Neuronal stem cell (in vitro differentiated cells): Measurements from ENCODE around the gene TRAPPC1.

Experiments
- DNase-seq: peaks from one replicate; pipeline ENCODE4 v3.0.0-alpha.2; 2013; ENCODE audit warnings: low spot score
- H2AFZ ChIP-seq: one replicate; pipeline ENCODE4 v1.6.1; 2013; ENCODE audit warnings: mild to moderate bottlenecking, low read length, inconsistent platforms
- H2AK5ac ChIP-seq: 2 replicates; pipeline ENCODE4 v1.6.1; 2013; ENCODE audit warnings: low read depth, mild to moderate bottlenecking, inconsistent platforms, low read length, moderate library complexity, mixed read lengths
- H2BK120ac ChIP-seq: 2 replicates; pipeline ENCODE4 v1.6.1; 2013; ENCODE audit warnings: low read depth, mild to moderate bottlenecking, inconsistent platforms, low read length, moderate library complexity, mixed read lengths
- H2BK12ac ChIP-seq: one replicate; pipeline ENCODE4 v1.6.1; 2013; ENCODE audit warnings: low read length, inconsistent platforms
- H2BK15ac ChIP-seq: 2 replicates; pipeline ENCODE4 v1.6.1; 2013; ENCODE audit warnings: mild to moderate bottlenecking, low read length, inconsistent platforms, mixed read lengths
- H2BK5ac ChIP-seq: one replicate; pipeline ENCODE4 v1.6.1; 2013; ENCODE audit warnings: inconsistent platforms, mild to moderate bottlenecking, low read length, moderate library complexity
- H3K14ac ChIP-seq: one replicate; pipeline ENCODE4 v1.6.1; 2013; ENCODE audit warnings: low read length, inconsistent platforms
- H3K18ac ChIP-seq: 2 replicates; pipeline ENCODE4 v1.6.1; 2013; ENCODE audit warnings: low read length, inconsistent platforms
- H3K23ac ChIP-seq: 2 replicates; pipeline ENCODE4 v1.6.1; 2013; ENCODE audit warnings: low read depth, mild to moderate bottlenecking, mixed read lengths, low read length, inconsistent platforms; ENCODE audit not compliant: poor library complexity
- H3K27ac ChIP-seq: replicated peaks from 3 replicates; pipeline ENCODE4 v1.5.1; 2013; ENCODE audit warnings: low read length, inconsistent platforms
- H3K27me3 ChIP-seq, 3 experiments: 2 replicates each; pipeline ENCODE4 v1.6.1; 2013; ENCODE audit warnings: low read length in 3 of 3, mild to moderate bottlenecking in 2 of 3, inconsistent platforms in 1 of 3, low read depth in 1 of 3, mixed read lengths in 1 of 3, moderate library complexity in 1 of 3; ENCODE audit not compliant: control insufficient read depth in 3 of 3, insufficient read depth in 3 of 3
- H3K36me3 ChIP-seq, 2 donors: replicated peaks in 1 of 2; 2 replicates each; pipeline ENCODE4 v1.6.1; 2013; ENCODE audit warnings: low read length in 2 of 2; ENCODE audit not compliant: control insufficient read depth in 2 of 2, insufficient read depth in 2 of 2
- H3K4ac ChIP-seq: 2 replicates; pipeline ENCODE4 v1.6.1; 2013; ENCODE audit warnings: inconsistent platforms, mild to moderate bottlenecking, low read length, moderate library complexity
- H3K4me1 ChIP-seq, 2 donors: 1 replicate in 1 of 2; 2 replicates in 1 of 2; pipeline ENCODE4 v1.6.1; 2013; ENCODE audit warnings: low read length in 2 of 2, low read depth in 1 of 2; ENCODE audit not compliant: control insufficient read depth in 2 of 2, insufficient read depth in 1 of 2
- H3K4me2 ChIP-seq: one replicate; pipeline ENCODE4 v1.6.1; 2013; ENCODE audit warnings: mild to moderate bottlenecking, low read length, inconsistent platforms; ENCODE audit not compliant: insufficient read depth, poor library complexity, severe bottlenecking
- H3K4me3 ChIP-seq, 2 donors: 2 replicates each; pipeline ENCODE4 v1.5.1; 2013; ENCODE audit warnings: low read length in 2 of 2, mild to moderate bottlenecking in 2 of 2, inconsistent platforms in 1 of 2, moderate library complexity in 1 of 2
- H3K79me1 ChIP-seq: one replicate; pipeline ENCODE4 v1.6.1; 2013; ENCODE audit warnings: low read depth, mild to moderate bottlenecking, inconsistent platforms, low read length, moderate library complexity
- H3K9ac ChIP-seq: one replicate; pipeline ENCODE4 v1.6.1; 2013; ENCODE audit warnings: mild to moderate bottlenecking, low read depth, low read length, inconsistent platforms; ENCODE audit not compliant: poor library complexity
- H3K9me3 ChIP-seq, 2 donors: replicated peaks in 1 of 2; 2 replicates each; pipeline versions ENCODE3 to v1.6.1; 2013; ENCODE audit warnings: low read length in 2 of 2, mild to moderate bottlenecking in 2 of 2, inconsistent platforms in 1 of 2, low read depth in 1 of 2, mixed read lengths in 1 of 2, moderate library complexity in 1 of 2; ENCODE audit not compliant: control insufficient read depth in 2 of 2, insufficient read depth in 1 of 2
- H4K8ac ChIP-seq: one replicate; pipeline ENCODE4 v1.6.1; 2013; ENCODE audit warnings: low read depth, mild to moderate bottlenecking, inconsistent platforms, low read length, moderate library complexity
- H4K91ac ChIP-seq: one replicate; pipeline ENCODE4 v1.6.1; 2013; ENCODE audit warnings: low read length, low read depth, mild to moderate bottlenecking, inconsistent platforms; ENCODE audit not compliant: poor library complexity
- WGBS, 2 donors: extraction: QIAGEN DNeasy Blood & Tissue Kit; methylation state at CpG; one replicate each; pipeline ENCODE4 v1.1.7; 2013; ENCODE audit warnings: missing lambda C conversion rate in 2 of 2, mixed read lengths in 1 of 2; ENCODE audit not compliant: insufficient read length in 2 of 2, insufficient replicate concordance in 1 of 2; ENCODE audit errors: extremely low coverage in 2 of 2; 5-methylcytosine and 5-hydroxymethylcytosine counted together

Gene TRAPPC1

DNA sequence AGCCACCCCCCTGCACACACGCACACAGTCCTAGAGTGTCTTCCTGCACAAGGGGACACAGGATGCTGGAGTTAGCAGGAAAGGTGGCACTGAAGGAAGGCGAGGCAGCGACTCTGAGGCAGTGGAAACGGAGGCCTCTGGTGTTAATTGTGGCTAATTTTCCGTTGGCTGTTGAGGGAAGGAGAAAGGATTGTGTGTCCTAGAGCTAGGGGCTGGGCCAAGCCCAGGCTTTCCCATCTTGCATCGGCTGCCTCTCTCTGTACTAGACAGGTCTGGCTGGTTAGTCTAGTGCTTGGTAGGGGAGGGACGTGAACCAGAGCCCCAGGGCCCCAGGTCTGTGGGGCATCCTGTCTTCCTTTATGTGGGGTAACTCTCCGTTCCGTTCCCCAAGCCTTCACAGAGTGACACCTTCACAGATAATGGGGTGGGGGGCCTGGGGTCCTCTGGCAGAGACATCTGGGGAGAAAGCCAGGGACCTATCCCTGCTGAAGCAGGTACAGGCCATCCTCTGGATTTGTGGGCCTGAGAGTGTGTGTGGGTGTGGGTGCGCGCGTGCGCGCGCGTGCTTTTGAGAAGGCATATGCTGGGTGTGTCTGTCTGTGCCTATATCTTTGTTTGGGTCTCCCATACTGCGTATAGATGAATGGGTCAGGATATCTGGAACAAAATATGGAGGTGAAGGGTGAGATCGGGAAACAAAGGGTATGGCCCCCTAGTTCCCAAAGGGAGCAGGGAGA is 43.4 kb downstream of the TRAPPC1 start, which contains the start of gene CHD3:
TSS of gene CHD3 (plus strand) at position 606 of the 737 bp plus-strand sequence. CDS start 212 bp downstream, outside the sequence.
- Histone ChIP-seq H3K23ac (peak within 1 kb of the TSS; percentile 69), H3K27me3 (no peaks in the 10 kb centered on the region), H3K4me2 (peak within 1 kb of the TSS; percentile 100), H3K9ac (peak within 1 kb of the TSS; percentile 76), H4K91ac (no peak within 1 kb of the TSS), H2BK12ac (peak within 1 kb of the TSS; percentile 95), H3K4me3 (peak within 1 kb of the TSS; percentile 66 to 67), H3K4me1 (peaks cover 31 to 32% of the 10 kb centered on the region in 2 donors), H2AFZ (peak within 1 kb of the TSS; percentile 84), H3K4ac (no peak within 1 kb of the TSS), H2AK5ac (peak within 1 kb of the TSS; percentile 40), H3K9me3 (no peaks in the 10 kb centered on the region), H3K36me3 (peaks cover 5 to 35% of the 10 kb centered on the region in 2 donors), H3K79me1 (no peaks in the 10 kb centered on the region), H3K27ac (no peak within 1 kb of the TSS), H3K18ac (peak within 1 kb of the TSS; percentile 93), H4K8ac (no peak within 1 kb of the TSS), H3K14ac (peak within 1 kb of the TSS; percentile 86), H2BK120ac (no peak within 1 kb of the TSS), H2BK5ac (peak within 1 kb of the TSS; percentile 63), H2BK15ac (peak within 1 kb of the TSS; percentile 86)
- no CpG with 5 or more reads among the region's 18 CpGs for WGBS, 2 donors
- DNase-seq: no peak

DNA sequence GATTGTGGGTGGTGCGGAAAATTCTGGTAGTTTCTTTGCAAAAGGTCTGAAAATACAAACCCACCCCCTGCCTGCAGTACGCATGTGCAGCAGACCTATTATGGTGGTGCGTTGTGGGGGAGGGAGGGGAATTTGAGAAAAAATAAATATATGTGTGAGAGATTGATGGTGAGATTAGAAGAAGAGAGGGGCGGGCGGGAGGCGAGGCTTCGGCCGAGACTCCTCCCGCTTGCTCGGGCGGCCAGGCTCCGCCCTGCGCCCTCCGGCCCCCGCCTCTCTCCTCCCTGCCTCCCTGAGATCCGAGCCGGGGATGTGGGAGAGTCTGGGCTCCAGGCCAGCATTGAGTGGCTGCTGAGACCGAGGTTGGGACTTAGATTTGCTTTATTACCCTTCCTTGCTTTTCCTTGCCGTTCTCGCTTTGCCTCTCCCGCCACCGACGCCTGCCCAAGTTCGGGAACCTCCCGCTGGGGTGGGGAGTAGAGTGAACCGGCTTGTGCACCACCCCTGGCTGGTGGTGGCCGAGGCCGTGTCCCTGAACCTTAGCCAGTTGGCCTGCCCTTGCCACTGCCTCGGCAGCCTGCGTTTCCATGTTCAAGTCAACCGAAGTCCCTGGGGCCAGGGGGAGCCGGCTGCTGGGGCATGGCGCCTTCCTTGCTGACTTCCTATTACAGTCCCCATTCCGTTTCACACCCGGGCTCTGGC is 44.1 kb downstream of the TRAPPC1 start:
- Histone ChIP-seq H2BK5ac (peak overlapping the region; percentile 63), H3K4me1 (peaks cover 31 to 32% of the 10 kb centered on the region in 2 donors), H3K36me3 (peaks cover 5 to 35% of the 10 kb centered on the region in 2 donors), H2AK5ac (peak overlapping the region; percentile 40), H4K8ac (no peak overlapping the region), H3K4me3 (peak overlapping the region; percentile 66 to 67), H3K9ac (peak overlapping the region; percentile 76), H2BK120ac (no peak overlapping the region), H3K18ac (peak overlapping the region; percentile 93), H3K4me2 (peak overlapping the region; percentile 100), H4K91ac (no peak overlapping the region), H3K27me3 (no peaks in the 10 kb centered on the region), H3K14ac (peak overlapping the region; percentile 86), H3K4ac (no peak overlapping the region), H2AFZ (peak overlapping the region; percentile 84), H3K9me3 (no peaks in the 10 kb centered on the region), H2BK12ac (peak overlapping the region; percentile 95), H3K23ac (peak overlapping the region; percentile 69), H3K27ac (no peak overlapping the region), H3K79me1 (no peaks in the 10 kb centered on the region), H2BK15ac (peak overlapping the region; percentile 86)
- no CpG with 5 or more reads among the region's 35 CpGs for WGBS, 2 donors
- peak; percentile 60 for DNase-seq

DNA sequence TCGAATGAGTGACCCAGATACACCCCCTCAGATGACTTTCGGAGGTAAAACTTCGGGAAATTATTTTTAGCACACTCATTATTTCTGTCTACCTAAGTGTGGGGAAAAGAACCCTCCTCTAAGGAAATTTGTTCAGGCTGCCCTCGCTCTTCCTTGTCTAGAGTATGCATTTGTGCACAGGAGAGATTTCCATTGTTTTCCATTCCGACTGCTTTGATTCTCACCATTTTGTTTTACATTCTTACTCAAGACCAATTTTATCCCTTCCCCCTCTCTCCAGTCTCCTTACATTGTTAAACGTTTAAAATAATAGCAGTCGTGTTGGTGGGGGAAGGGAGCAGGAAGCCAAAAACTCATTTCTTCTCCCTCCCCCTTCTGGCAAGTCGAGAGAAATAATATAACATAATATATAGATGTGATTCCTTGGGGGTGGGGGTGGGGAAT is 44.7 kb downstream of the TRAPPC1 start:
- no peak overlapping the region for H2BK15ac ChIP-seq
- H4K8ac ChIP-seq: no peak overlapping the region
- H3K14ac ChIP-seq: no peak overlapping the region
- no peak overlapping the region for H2BK5ac ChIP-seq
- H3K4me3 ChIP-seq: peak overlapping the region in 1 of 2 donors; percentile 67
- no peak overlapping the region for H2BK12ac ChIP-seq
- no peaks in the 10 kb centered on the region for H3K79me1 ChIP-seq
- H3K36me3 ChIP-seq: peaks cover 6 to 37% of the 10 kb centered on the region in 2 donors
- peaks cover 31 to 32% of the 10 kb centered on the region in 2 donors for H3K4me1 ChIP-seq
- H4K91ac ChIP-seq: no peak overlapping the region
- H3K9ac ChIP-seq: no peak overlapping the region
- no CpG with 5 or more reads among the region's 8 CpGs for WGBS, 2 donors
- H2AK5ac ChIP-seq: no peak overlapping the region
- DNase-seq: no peak
- no peak overlapping the region for H3K18ac ChIP-seq
- peak overlapping the region; percentile 100 for H3K4me2 ChIP-seq
- H3K9me3 ChIP-seq: no peaks in the 10 kb centered on the region
- H3K4ac ChIP-seq: no peak overlapping the region
- peaks cover 0 to 1% (median 0%) of the 10 kb centered on the region in 3 experiments for H3K27me3 ChIP-seq
- no peak overlapping the region for H2BK120ac ChIP-seq
- H3K23ac ChIP-seq: no peak overlapping the region
- H3K27ac ChIP-seq: no peak overlapping the region
- H2AFZ ChIP-seq: peak overlapping the region; percentile 84
